GM10266 (cell line): ENCODE data around the gene EIF2AK3.

Source experiments
- DNase-seq: peaks from one replicate; pipeline ENCODE4 v3.0.0; 2012; ENCODE audit errors: extremely low spot score
- TF ChIP-seq, protein P1 (sequence below): IDR thresholded peaks from 2 replicates; pipeline ENCODE4 v1.5.1; 2012; ENCODE audit warnings: mild to moderate bottlenecking, low read depth; ENCODE audit not compliant: control insufficient read depth, insufficient read depth; ENCODE audit errors: missing control alignments

The EIF2AK3 gene

DNA sequence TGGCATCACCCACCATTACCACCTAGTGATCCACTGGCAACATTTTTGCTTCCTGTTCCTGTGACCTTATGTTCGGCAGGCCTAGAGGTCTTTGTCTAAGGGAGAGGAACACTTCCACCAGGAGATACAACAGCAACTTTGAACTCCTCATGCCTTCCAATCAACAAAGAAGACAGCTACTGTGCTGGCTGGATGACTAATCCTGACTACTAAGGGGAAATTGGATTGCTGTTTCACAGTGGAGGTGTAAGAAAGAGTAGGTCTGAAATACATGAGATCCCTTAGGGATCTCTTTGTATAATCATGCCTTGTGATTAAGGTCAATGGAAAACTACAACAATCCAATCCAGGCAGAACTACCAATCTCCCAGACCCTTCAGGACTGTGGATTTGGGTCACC lies 45.2 kb downstream of the EIF2AK3 start:
- TF ChIP-seq, protein P1, sequence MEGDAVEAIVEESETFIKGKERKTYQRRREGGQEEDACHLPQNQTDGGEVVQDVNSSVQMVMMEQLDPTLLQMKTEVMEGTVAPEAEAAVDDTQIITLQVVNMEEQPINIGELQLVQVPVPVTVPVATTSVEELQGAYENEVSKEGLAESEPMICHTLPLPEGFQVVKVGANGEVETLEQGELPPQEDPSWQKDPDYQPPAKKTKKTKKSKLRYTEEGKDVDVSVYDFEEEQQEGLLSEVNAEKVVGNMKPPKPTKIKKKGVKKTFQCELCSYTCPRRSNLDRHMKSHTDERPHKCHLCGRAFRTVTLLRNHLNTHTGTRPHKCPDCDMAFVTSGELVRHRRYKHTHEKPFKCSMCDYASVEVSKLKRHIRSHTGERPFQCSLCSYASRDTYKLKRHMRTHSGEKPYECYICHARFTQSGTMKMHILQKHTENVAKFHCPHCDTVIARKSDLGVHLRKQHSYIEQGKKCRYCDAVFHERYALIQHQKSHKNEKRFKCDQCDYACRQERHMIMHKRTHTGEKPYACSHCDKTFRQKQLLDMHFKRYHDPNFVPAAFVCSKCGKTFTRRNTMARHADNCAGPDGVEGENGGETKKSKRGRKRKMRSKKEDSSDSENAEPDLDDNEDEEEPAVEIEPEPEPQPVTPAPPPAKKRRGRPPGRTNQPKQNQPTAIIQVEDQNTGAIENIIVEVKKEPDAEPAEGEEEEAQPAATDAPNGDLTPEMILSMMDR = no peak

DNA sequence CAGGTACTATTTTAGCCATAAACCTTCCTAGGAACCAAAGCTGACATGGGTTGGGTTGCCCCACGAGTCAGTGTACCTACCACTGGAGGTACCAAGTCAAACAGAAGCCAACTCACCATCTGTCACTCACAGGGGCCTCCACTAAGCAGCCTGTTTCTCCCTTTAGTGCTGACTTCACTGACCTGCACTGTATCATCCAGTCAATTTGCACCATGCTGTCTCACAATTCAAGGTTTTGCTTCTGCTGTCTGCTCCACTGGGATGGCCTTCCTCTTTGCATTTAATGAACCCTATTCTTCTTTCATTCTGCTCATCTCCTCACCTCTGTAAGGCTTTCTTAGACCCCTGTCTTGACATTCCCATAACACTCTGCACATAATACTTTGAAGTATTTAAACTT lies 47.2 kb downstream of the EIF2AK3 start:
- TF ChIP-seq, protein P1 = no peak
- DNase-seq = no peak

More for the DNA sequence above, 45.2 kb downstream of the EIF2AK3 start:
- DNase-seq = no peak

DNA sequence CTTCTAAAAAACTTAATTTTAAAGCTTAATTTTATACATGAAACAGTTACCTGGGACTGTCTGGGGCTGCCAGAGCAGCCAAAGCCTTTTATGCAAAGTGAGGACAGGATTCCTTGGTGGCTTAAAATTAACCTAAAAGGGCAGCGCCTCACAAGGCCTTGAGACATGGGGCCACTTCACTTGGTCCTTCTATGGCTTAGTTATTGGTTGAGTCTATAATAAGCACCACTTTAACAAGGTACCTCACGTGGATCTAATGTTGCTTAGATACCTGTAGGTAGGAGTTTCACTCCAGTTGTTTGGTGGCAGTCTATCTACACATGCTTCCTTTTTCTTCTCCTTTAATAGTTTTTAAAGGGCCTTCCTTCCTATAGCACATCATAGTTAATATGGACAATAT lies 51.6 kb downstream of the EIF2AK3 start:
- no peak for DNase-seq
- TF ChIP-seq, protein P1 = no peak

DNA sequence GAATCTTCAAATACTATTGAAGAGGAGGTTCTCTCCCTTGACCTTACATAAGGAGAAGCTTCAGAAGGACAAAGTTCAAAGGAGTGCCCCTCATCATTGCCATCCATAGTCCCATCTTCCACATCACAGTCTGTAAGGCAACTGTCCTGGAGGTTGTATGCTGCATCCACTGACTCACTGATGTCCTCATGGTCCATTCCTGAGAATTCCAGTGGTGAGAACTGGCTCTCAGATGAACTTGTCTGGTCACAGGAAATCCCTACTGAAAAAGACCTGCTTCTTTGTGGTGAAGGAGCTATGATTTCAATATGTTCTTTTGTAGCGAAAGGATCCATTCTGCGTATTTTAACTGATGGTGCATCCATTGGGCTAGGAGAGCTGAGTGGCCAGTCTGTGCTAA lies 52.2 kb downstream of the EIF2AK3 start:
- no peak for DNase-seq

GRCh38 chr2:88574445-88574844 lies 52.8 kb downstream of the EIF2AK3 start:
- TF ChIP-seq, protein P1 = no peak
- DNase-seq = no peak

More for the DNA sequence above, 52.2 kb downstream of the EIF2AK3 start:
- TF ChIP-seq, protein P1 = no peak

DNA sequence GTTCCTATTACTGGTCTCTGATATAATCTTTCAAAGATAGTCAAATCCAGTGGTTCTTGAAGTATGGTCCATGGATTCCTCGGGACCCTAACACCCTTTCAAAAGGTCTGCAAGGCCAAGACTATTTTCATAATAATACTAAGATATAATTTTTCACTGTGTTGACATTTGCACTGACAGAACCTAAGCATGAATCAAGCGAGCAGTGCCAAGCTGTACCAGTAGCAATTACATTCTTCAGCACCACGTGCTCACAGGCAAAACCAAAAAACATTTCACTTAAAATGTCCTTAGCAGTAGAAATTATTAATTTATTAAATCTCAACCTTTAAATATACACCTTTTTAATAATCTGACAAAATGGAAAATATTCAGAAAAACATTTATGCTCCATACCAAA lies 59.1 kb downstream of the EIF2AK3 start:
- DNase-seq = no peak
- TF ChIP-seq, protein P1 = no peak

DNA sequence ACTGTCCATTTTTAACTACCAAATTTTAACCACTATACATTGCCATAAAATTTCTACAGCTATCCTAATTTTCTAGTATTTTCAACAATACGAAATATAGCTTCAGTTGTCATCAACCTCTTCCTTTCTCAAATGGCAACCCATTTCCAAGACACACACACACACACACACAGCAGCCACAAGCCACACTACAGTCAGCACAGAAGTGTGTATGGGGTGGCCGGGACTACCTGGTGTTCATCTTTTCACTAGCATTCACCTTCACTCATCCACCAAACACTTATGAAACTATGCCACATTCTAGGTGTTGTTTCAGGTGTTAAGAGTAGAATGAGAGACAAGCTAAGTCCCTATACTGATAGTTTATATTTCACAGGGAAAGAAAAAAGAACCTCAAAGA lies 62.9 kb downstream of the EIF2AK3 start:
- TF ChIP-seq, protein P1 = no peak
- DNase-seq = no peak
